ENCODE measurements around the gene PGAM2. TPM values are rescaled to one million over a fixed set of nuclear protein-coding genes. Genes with fewer than 3 reads are reported as not detected.

PGAM2 gene
- total and polyA plus RNA-seq, 7 experiments from 2014 or later = 0.73 to 3.1 (median 1.8) TPM; not detected in 2

GRCh38 chr7:44093102-44093641, 27.8 kb upstream of the PGAM2 start:
- no peak overlapping the region for H3K4me3 ChIP-seq (ENCODE audit: low read length)
- Mint-ChIP-seq H3K4me3 (no peak overlapping the region), H3K9me3 (no peaks in the 10 kb centered on the region), H3K27ac (peak overlapping the region in 2 of 9 donors; percentile 45 to 49), H3K36me3 (no peaks in the 10 kb centered on the region), H3K27me3 (no peaks in the 10 kb centered on the region), H3K4me1 (peaks cover 0 to 20% (median 0%) of the 10 kb centered on the region in 7 donors)
- ChIA-PET POLR2A (no interaction called here), CTCF (no interaction called here)
- ATAC-seq (no peak), DNase-seq (no peak)
- H3K4me1 ChIP-seq (ENCODE audit: control insufficient read depth in 2 of 2, insufficient read depth in 2 of 2, low read length in 2 of 2) = no peaks in the 10 kb centered on the region
- no peaks in the 10 kb centered on the region for H3K27me3 ChIP-seq (ENCODE audit: control insufficient read depth in 2 of 2, insufficient read depth in 2 of 2, low read length in 2 of 2)
- H3K9me3 ChIP-seq (ENCODE audit: control insufficient read depth in 2 of 3, low read length in 3 of 3) = no peaks in the 10 kb centered on the region
- no peaks in the 10 kb centered on the region for H3K36me3 ChIP-seq (ENCODE audit: control insufficient read depth in 2 of 3, insufficient read depth in 3 of 3, low read length in 3 of 3)
- no peak overlapping the region for H3K27ac ChIP-seq (ENCODE audit: low read depth, low read length)
- intact Hi-C loops (cut with micrococcal nuclease) = no loop called here

DNA sequence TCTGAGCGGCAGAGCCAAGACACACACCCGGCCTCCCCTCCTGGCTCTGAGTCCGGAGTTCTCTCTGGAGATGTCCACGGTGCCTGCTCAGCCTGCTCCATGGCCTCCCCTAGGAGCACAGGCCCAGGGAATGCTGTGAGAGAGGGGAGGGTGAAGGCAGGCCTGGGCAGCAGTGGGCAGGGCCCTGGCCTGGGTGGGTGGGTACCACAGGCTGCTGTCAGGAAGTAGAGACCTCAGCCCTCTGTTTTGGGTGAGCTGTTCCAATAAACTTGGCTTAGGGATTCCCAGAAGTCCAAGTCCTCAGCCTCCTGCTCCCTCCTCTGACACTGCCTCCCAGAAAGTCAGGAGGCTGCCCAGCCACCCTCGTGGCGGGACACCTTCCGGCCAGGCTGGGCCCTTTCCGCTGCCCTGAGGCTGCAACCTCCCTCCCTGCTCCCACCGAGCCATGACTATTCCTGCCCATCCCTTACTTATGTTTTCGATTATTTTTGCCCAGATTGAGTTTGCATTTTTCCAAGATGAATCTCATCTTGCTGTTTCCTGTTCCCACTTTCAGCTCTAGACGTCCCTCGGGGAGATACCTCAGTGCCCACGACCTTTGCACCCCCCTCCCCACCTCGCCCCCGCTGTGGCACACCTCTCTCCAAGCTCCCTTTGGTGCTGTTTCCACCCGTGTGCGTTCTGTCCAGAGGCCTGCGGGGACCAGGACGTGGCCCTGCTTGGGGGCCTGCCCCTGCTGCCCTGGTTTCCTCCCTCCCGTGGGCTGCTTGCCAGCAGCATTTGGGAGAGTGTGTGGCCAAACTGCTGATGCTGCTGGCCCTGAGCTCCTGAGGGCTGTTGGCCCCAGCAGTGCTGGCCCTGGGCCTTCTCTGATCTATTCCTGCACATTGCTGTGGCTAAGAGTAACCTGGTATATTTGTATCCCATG, 22.8 kb upstream of the PGAM2 start:
- H3K27ac ChIP-seq (ENCODE audit: low read depth, low read length) = no peak overlapping the region
- DNase-seq = no peak
- no peaks in the 10 kb centered on the region for H3K36me3 Mint-ChIP-seq
- H3K36me3 ChIP-seq (ENCODE audit: control insufficient read depth in 2 of 3, insufficient read depth in 3 of 3, low read length in 3 of 3) = no peaks in the 10 kb centered on the region
- intact Hi-C loops (cut with micrococcal nuclease) = loop anchor here in 1 of 2 donors (10.0 kb wide), 1 partner anchor 1027 kb away; the partner anchor contains the start of gene TBRG4
- CTCF ChIA-PET = no interaction called here
- no peak overlapping the region for H3K4me3 Mint-ChIP-seq
- H3K9me3 ChIP-seq (ENCODE audit: control insufficient read depth in 2 of 3, low read length in 3 of 3) = no peaks in the 10 kb centered on the region
- ATAC-seq = no peak
- no peak overlapping the region for H3K27ac Mint-ChIP-seq
- no peaks in the 10 kb centered on the region for H3K4me1 ChIP-seq (ENCODE audit: control insufficient read depth in 2 of 2, insufficient read depth in 2 of 2, low read length in 2 of 2)
- H3K9me3 Mint-ChIP-seq = peaks cover 0 to 3% (median 0%) of the 10 kb centered on the region in 11 donors
- H3K27me3 ChIP-seq (ENCODE audit: control insufficient read depth in 2 of 2, insufficient read depth in 2 of 2, low read length in 2 of 2) = no peaks in the 10 kb centered on the region
- POLR2A ChIA-PET = interaction anchor here (0.6 kb wide), 1 partner anchor 13 kb away, joined by 3 read pairs; no protein-coding TSS in a partner anchor
- no peak overlapping the region for H3K4me3 ChIP-seq (ENCODE audit: low read length)
- H3K4me1 Mint-ChIP-seq = peaks cover 0 to 8% (median 3%) of the 10 kb centered on the region in 7 donors
- H3K27me3 Mint-ChIP-seq = peaks cover 0 to 4% (median 0%) of the 10 kb centered on the region in 5 donors

DNA sequence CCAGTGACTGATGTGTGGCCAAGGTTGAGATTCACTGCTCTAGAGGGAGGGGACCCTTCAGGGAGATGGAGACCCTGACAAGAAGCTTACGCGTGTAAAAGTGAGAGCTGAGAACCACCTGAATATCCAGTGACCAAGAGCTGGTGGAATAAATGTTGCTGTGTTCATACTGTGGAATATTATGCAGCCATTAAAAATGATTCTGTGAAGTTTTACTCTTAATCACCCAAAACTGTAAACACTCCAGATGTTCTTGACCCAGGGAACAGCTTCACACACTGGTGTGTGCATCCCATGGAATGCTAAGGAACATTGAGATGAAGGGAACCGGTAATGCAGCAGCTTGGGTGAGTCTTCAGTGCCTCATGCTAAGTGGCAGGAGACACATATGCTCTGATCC, 21.3 kb upstream of the PGAM2 start:
- Mint-ChIP-seq H3K27me3 (peaks cover 0 to 4% (median 0%) of the 10 kb centered on the region in 5 donors), H3K9me3 (peaks cover 0 to 3% (median 0%) of the 10 kb centered on the region in 11 donors), H3K4me3 (no peak overlapping the region), H3K36me3 (peaks cover 0 to 1% (median 0%) of the 10 kb centered on the region in 5 donors), H3K27ac (no peak overlapping the region), H3K4me1 (peaks cover 0 to 8% (median 5%) of the 10 kb centered on the region in 7 donors)
- no peak for DNase-seq
- no peak overlapping the region for H3K4me3 ChIP-seq (ENCODE audit: low read length)
- H3K36me3 ChIP-seq (ENCODE audit: control insufficient read depth in 2 of 3, insufficient read depth in 3 of 3, low read length in 3 of 3) = no peaks in the 10 kb centered on the region
- ChIA-PET POLR2A (interaction anchor here (1.4 kb wide), 1 partner anchor 42 kb away, joined by 3 read pairs; the partner anchor contains the start of gene DBNL), CTCF (interaction anchor here (0.5 kb wide), 1 partner anchor 760 kb away, joined by 5 read pairs; no protein-coding TSS in a partner anchor)
- H3K9me3 ChIP-seq (ENCODE audit: control insufficient read depth in 2 of 3, low read length in 3 of 3) = no peaks in the 10 kb centered on the region
- H3K27ac ChIP-seq (ENCODE audit: low read depth, low read length) = no peak overlapping the region
- H3K27me3 ChIP-seq (ENCODE audit: control insufficient read depth in 2 of 2, insufficient read depth in 2 of 2, low read length in 2 of 2) = no peaks in the 10 kb centered on the region
- H3K4me1 ChIP-seq (ENCODE audit: control insufficient read depth in 2 of 2, insufficient read depth in 2 of 2, low read length in 2 of 2) = peaks cover 0 to under 1% of the 10 kb centered on the region in 2 donors
- intact Hi-C loops (cut with micrococcal nuclease) = loop anchor here in 1 of 2 donors (10.0 kb wide), 1 partner anchor 1028 kb away; the partner anchor contains the start of gene TBRG4
- ATAC-seq = no peak

DNA sequence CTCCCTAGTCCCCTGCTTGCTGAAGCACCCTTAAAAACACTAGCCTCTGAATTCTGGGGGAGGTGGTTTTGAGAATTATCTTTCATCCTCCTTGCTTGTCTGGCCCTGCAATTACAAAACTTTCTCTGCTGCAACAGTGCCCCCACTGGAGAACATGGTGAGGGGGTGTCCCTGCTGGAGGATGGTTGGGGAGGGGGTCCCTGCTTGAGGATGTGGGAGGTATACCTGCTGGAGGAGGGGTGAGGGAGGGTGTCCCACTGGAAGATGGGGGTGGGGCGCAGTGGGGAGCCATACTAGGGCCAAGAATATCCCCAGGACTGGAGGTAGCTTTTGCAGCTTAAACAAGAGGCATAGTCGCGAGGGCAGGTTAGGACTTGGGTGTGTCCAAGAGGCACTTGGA, 20.2 kb upstream of the PGAM2 start:
- Histone ChIP-seq H3K27me3 (ENCODE audit: control insufficient read depth in 2 of 2, insufficient read depth in 2 of 2, low read length in 2 of 2) (no peaks in the 10 kb centered on the region), H3K9me3 (ENCODE audit: control insufficient read depth in 2 of 3, low read length in 3 of 3) (no peaks in the 10 kb centered on the region), H3K36me3 (ENCODE audit: control insufficient read depth in 2 of 3, insufficient read depth in 3 of 3, low read length in 3 of 3) (peaks cover 0 to 2% (median 0%) of the 10 kb centered on the region in 3 experiments), H3K4me1 (ENCODE audit: control insufficient read depth in 2 of 2, insufficient read depth in 2 of 2, low read length in 2 of 2) (peaks cover 10 to 11% of the 10 kb centered on the region in 2 donors), H3K27ac (ENCODE audit: low read depth, low read length) (no peak overlapping the region), H3K4me3 (ENCODE audit: low read length) (no peak overlapping the region)
- intact Hi-C loops (cut with micrococcal nuclease) = loop anchor here in 1 of 2 donors (10.0 kb wide), 1 partner anchor 1029 kb away; the partner anchor contains the start of gene TBRG4
- Mint-ChIP-seq H3K27ac (no peak overlapping the region), H3K4me1 (peaks cover 7 to 19% (median 14%) of the 10 kb centered on the region in 7 donors), H3K4me3 (no peak overlapping the region), H3K9me3 (peaks cover 0 to 3% (median 0%) of the 10 kb centered on the region in 11 donors), H3K36me3 (peaks cover 0 to 7% (median 5%) of the 10 kb centered on the region in 5 donors), H3K27me3 (peaks cover 0 to 4% (median 0%) of the 10 kb centered on the region in 5 donors)
- ATAC-seq (no peak), DNase-seq (peak in 1 of 9 donors; percentile 21)
- CTCF ChIA-PET = interaction anchor here (0.6 kb wide), 1 partner anchor 526 kb away, joined by 3 read pairs; no protein-coding TSS in a partner anchor
- POLR2A ChIA-PET = interaction anchor here (1.0 to 1.4 kb wide), 2 partner anchors 10 to 41 kb away, joined by 3 read pairs; partner anchors contain the start of gene DBNL

GRCh38 chr7:44084701-44085100, 19.3 kb upstream of the PGAM2 start:
- DNase-seq (no peak), ATAC-seq (no peak)
- H3K27ac Mint-ChIP-seq = peak overlapping the region in 3 of 9 donors; percentile 58 to 83 (median 72)
- Histone ChIP-seq H3K4me1 (ENCODE audit: control insufficient read depth in 2 of 2, insufficient read depth in 2 of 2, low read length in 2 of 2) (peaks cover 15 to 16% of the 10 kb centered on the region in 2 donors), H3K36me3 (ENCODE audit: control insufficient read depth in 2 of 3, insufficient read depth in 3 of 3, low read length in 3 of 3) (peaks cover 0 to 10% (median 0%) of the 10 kb centered on the region in 3 experiments), H3K27me3 (ENCODE audit: control insufficient read depth in 2 of 2, insufficient read depth in 2 of 2, low read length in 2 of 2) (no peaks in the 10 kb centered on the region), H3K27ac (ENCODE audit: low read depth, low read length) (no peak overlapping the region), H3K9me3 (ENCODE audit: control insufficient read depth in 2 of 3, low read length in 3 of 3) (no peaks in the 10 kb centered on the region), H3K4me3 (ENCODE audit: low read length) (no peak overlapping the region)
- peak overlapping the region in 2 of 10 donors; percentile 29 to 75 for H3K4me3 Mint-ChIP-seq
- H3K27me3 Mint-ChIP-seq = peaks cover 0 to 4% (median 0%) of the 10 kb centered on the region in 5 donors
- intact Hi-C loops (cut with micrococcal nuclease) = loop anchor here (5.0 to 10.0 kb wide), 6 partner anchors 217 to 1030 kb away; partner anchors contain the start of genes TBRG4 (in 2 of the 2), MRPS24 (in 1 of the 2), MYO1G (in 1 of the 2) and PPIA (in 1 of the 2)
- peaks cover 0 to 7% (median 5%) of the 10 kb centered on the region in 5 donors for H3K36me3 Mint-ChIP-seq
- ChIA-PET POLR2A (interaction anchor here (1.0 kb wide), 1 partner anchor 9 kb away, joined by 3 read pairs; no protein-coding TSS in a partner anchor), CTCF (interaction anchor here (0.6 to 0.8 kb wide), 2 partner anchors 8 to 527 kb away, joined by 3 read pairs; no protein-coding TSS in a partner anchor)
- H3K9me3 Mint-ChIP-seq = peaks cover 0 to 3% (median 0%) of the 10 kb centered on the region in 11 donors
- peaks cover 7 to 22% (median 14%) of the 10 kb centered on the region in 7 donors for H3K4me1 Mint-ChIP-seq

- POLR2A ChIA-PET = interaction anchor here (0.6 kb wide), 1 partner anchor 34 kb away, joined by 3 read pairs; no protein-coding TSS in a partner anchor
- H3K9me3 ChIP-seq (ENCODE audit: control insufficient read depth in 2 of 3, low read length in 3 of 3) = no peaks in the 10 kb centered on the region
- peak overlapping the region in 8 of 9 donors; percentile 34 to 83 (median 68) for H3K27ac Mint-ChIP-seq
Observed at GRCh38 chr7:44083796-44084195, 18.4 kb upstream of the PGAM2 start.

More at GRCh38 chr7:44083796-44084195, 18.4 kb upstream of the PGAM2 start:
- Mint-ChIP-seq H3K36me3 (peaks cover 0 to 7% (median 5%) of the 10 kb centered on the region in 5 donors), H3K4me1 (peaks cover 7 to 22% (median 14%) of the 10 kb centered on the region in 7 donors), H3K9me3 (peaks cover 0 to 3% (median 0%) of the 10 kb centered on the region in 11 donors), H3K4me3 (peak overlapping the region; percentile 61 to 89 (median 74)), H3K27me3 (peaks cover 0 to 4% (median 0%) of the 10 kb centered on the region in 5 donors)
- intact Hi-C loops (cut with micrococcal nuclease) = loop anchor here (2.0 to 10.0 kb wide), 10 partner anchors 21 to 1031 kb away; partner anchors contain the start of genes TBRG4 (in 2 of the 2), AEBP1 (in 1 of the 2), MRPS24 (in 1 of the 2) and MYO1G (in 1 of the 2)
- CTCF ChIA-PET = interaction anchor here (0.8 kb wide), 1 partner anchor 9 kb away, joined by 3 read pairs; no protein-coding TSS in a partner anchor
- Histone ChIP-seq H3K36me3 (ENCODE audit: control insufficient read depth in 2 of 3, insufficient read depth in 3 of 3, low read length in 3 of 3) (peaks cover 4 to 19% (median 4%) of the 10 kb centered on the region in 3 experiments), H3K4me1 (ENCODE audit: control insufficient read depth in 2 of 2, insufficient read depth in 2 of 2, low read length in 2 of 2) (peaks cover 15 to 16% of the 10 kb centered on the region in 2 donors), H3K27ac (ENCODE audit: low read depth, low read length) (no peak overlapping the region), H3K4me3 (ENCODE audit: low read length) (no peak overlapping the region), H3K27me3 (ENCODE audit: control insufficient read depth in 2 of 2, insufficient read depth in 2 of 2, low read length in 2 of 2) (no peaks in the 10 kb centered on the region)
- peak in 1 of 9 donors; percentile 20 for DNase-seq
- ATAC-seq = no peak
